GM19025 (cell line): Measurements from ENCODE around the gene TCEA3.

Source experiments
- ATAC-seq: cut with Tn5 transposase; IDR thresholded peaks from one replicate; pipeline ENCODE4 v1.9.1; 2021; ENCODE audit warnings: mild to moderate bottlenecking, low read depth, moderate library complexity; ENCODE audit not compliant: unreplicated experiment

The TCEA3 gene

DNA sequence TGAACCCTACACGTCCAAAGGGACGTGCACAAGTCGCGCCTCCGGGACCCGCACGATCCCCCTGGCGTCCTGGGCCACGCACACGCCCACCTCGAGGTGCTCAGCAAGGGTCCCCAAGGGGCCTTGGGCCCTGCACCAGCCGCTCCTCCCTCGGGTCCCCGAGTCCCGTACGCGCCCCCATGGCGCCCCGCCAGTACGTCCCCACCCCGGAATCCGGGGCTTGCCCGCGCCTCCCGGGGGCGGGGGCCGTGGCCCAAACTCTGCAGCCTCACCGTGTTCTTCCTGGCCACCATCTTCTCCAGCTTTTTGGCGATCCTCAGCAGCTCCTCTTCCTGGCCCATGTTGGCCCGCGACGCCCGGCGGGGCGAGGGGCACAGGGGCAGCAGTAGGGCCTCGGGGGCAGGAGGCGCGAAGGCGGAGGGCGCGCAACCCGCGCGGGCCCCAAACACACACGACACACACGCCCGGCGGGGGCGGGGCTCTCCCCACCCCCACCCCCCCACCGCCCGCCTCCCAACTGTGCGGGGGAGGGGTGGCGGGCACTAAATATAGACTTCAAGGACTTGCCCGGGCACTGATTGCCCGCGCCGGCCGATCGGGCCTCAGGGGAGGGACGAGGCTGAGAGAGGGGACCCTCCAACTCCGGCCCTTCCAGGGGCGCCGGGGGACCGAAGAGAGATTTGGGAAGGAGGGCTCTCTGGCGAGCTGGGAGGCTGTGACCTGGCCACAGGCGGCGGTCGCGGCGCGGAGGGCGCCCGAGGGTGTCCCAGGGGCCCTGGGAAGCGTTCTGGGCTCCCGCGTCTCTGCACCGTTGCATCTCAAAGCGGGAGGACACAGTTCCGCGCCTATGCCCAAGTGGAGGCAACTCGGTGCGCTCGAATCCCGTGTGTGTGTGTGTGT, at the start of gene TCEA3:
Gene TCEA3 (minus strand): TSS at position 456 of the 900 bp plus-strand sequence. CDS start 115 bp downstream, at position 341.
- ATAC-seq = no peak

- no peak for ATAC-seq
Measured at GRCh38 chr1:23473037-23473800, 48.7 kb upstream of the TCEA3 start.

DNA sequence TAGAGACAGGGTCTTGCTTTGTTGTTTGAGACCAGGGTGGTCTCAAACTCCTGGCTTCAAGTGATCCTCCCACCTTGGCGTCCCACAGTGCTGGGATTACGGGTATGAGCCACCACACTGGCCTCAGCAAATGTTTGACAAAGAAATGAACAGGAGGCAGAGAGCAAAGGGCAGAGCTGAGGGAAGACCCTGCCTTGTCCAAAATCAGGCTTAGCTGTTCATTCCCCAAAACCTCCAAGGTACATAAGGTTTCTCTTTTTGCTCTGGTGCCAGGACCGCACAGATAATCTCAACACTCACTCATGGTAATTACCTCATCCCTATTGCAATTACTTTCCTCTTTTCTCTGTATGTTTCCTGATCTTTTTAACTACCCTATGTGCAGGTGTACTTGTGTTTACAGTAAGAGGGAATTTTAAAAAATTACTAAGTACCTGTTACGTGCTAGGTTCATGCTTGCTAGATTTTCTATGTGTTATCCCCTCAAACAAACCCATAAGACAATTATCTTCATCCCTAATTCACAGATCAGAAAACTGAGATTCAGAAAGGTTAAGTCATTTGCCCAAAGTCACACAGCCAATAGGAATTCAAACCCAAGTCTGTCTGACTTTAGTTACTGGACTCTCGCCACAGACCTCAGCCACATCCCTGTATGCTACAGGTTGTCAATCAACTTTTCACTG, 47.9 kb upstream of the TCEA3 start:
- no peak for ATAC-seq

DNA sequence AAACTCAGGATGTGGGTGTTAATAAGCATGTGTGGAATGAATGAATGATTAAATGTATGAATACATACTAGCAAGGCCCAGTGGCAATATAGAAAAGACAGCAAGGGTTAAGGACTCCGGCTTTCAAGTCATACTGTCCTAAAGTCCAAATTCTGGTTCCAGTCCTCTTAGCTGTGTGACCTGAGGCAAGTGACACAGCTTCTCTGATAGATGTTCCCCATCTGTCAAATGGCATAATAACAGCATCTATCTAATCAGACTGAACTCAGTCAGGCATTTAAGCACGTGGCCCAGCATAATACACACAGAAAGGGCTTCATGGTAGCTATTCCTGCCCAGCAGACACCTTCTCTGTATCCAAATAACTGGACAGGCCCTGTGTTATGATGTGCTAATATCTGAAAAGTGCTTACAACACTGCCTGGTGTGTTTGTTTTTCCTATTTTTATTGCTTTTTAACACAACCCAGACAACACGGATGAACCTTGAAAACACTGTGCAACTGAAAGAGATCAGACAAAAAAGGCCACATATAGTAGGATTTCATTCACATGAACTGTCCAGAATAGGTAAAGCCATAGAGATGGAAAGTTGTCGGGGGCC, 47.0 kb upstream of the TCEA3 start:
- ATAC-seq = no peak

GRCh38 chr1:23470282-23471070, 45.9 kb upstream of the TCEA3 start:
- ATAC-seq = no peak

GRCh38 chr1:23469372-23469982, 44.9 kb upstream of the TCEA3 start:
- ATAC-seq = no peak

DNA sequence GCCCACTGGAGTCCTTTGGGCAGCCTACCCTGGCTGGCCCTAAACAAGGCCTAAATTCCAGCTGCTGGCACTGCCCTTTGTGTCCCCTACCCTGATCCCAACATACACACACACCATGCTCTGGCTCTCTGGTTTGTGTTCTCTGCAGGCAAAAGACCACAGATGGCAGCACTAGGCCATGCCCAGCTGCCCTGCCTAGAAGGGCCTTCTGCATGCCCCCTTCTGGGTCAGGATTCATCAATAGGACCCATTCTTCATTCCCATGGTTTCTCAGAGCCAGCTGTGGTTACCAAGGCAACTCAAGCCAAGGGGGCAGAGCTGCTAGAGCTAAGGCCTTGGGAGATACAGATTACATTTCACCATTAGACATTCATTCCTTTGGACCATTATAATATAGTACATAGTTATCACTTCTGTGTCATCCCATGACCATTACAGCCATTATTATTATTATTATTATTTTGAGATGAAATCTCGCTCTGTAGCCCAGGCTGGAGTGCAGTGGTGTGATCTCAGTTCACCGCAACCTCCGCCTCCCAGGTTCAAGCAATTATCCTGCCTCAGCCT, 42.0 kb upstream of the TCEA3 start:
- no peak for ATAC-seq

GRCh38 chr1:23463286-23463685, 38.7 kb upstream of the TCEA3 start:
- no peak for ATAC-seq

- no peak for ATAC-seq
Measured at GRCh38 chr1:23462766-23463165, 38.2 kb upstream of the TCEA3 start.

DNA sequence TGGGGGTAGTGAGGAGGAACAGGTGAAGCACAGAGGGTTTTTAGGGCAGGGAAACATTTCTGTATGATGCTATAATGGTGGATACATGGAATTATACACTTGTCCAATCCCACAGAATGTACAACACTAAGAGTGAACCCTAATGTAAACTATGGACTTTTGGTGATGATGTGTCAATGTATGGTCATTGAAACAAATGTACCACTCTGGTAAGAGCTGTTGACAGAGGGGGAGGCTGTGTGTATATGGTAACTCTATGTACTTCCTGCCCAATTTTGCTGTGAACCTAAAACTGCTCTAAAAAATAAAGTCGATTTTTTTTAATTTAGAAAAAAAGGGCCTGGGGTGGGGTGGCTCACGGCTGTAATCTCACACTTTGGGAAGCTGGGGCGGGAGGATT, 36.5 kb upstream of the TCEA3 start:
- no peak for ATAC-seq

GRCh38 chr1:23460519-23460918, 36.0 kb upstream of the TCEA3 start:
- ATAC-seq = no peak

DNA sequence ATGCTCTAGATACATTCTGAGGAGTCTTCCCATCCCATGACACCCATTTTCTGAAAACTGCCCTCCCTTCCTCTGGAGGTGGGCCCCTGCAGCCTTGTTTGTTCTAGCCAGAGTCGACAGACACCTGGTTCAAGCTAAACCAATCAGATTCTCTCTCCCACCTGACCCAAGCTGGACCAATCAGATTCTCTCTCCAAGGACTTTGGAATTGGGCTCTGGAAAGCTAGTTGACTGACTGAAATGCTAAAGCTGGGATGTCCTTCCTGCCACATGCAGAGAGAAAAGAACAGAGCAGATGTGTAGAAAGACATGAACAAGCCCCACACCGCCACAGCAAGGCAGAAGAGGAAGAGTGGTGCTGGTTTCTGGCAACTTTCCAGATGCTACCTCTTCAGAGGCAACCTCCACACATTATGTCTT, 34.8 kb upstream of the TCEA3 start:
- no peak for ATAC-seq

- no peak for ATAC-seq
Measured at GRCh38 chr1:23456226-23456625, 31.7 kb upstream of the TCEA3 start.

- ATAC-seq = no peak
Measured at GRCh38 chr1:23453455-23454000, 29.0 kb upstream of the TCEA3 start.

DNA sequence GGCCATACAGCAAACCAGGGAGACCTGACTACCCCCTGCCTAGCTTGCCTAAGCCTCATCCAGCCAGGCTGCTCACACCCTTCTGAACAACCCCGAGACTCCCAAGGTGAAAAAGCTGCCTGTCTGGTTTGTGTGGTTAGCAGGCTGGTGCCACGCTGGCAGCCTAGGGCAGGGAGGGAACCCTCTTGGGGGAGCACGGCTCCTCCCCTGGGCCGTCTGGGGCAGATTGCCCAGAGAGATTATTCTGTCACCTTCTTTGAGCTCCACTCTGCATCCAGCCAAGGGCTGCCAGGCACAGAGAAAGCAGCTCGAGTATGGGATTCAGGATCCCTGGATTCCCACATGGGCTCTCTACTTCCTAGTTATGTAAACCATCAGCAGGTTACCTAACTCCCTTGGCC, 27.5 kb upstream of the TCEA3 start:
- ATAC-seq = no peak

GRCh38 chr1:23451441-23451840, 26.9 kb upstream of the TCEA3 start:
- ATAC-seq = no peak

DNA sequence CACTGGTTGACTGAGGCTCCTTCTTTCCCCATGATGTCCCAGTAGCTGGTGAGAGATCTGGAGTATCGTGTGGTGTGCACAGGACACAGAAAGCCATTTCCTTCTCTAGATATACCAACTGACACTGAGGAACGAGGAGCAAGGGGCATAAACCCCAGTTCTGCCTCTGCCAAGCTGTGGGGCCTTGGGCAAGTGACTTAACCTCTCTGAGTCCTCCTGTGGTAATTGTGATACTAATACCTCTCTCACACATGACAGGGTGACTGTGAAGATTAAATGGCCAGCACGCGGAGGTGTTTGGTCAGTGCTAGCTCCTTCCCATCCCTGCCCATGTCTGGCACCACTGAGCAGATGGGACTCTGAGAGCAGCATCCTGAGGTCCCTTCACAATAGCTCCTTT, 26.3 kb upstream of the TCEA3 start:
- ATAC-seq = no peak

DNA sequence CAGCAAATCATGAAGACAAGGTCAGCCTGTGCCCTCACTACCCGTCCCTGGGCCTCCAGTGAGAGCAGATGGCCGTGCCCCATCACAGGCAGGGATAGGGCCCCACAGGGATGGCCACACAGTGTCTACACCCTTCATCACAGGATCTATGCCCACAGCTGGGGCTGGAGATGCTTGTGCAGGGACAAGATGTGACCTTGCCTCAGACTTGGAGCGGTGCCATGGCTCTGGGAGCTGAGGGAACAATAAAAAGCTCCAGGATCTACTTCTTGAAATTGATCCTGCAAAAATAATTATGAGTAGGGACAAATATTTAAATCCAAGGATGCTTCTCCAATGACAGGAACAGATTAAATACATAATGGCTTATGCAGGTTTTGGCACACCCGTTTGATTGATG, 25.4 kb upstream of the TCEA3 start:
- no peak for ATAC-seq

GRCh38 chr1:23449306-23449705, 24.8 kb upstream of the TCEA3 start:
- no peak for ATAC-seq
